Measurements from ENCODE around the gene MICB.

- TF ChIP-seq CTCF (optimal IDR thresholded peaks at IDR 0.05 in 1 of 3, IDR thresholded peaks at IDR 0.05 in 1 of 3, conservative IDR thresholded peaks at IDR 0.05 in 1 of 3; ENCODE audit: extremely low read depth in 1 of 3, insufficient read depth in 2 of 3, low read length in 3 of 3) = no peak
- TF ChIP-seq EZH2 (IDR thresholded peaks at IDR 0.05; ENCODE audit: low read length) = no peak
These were observed 18.6 kb upstream of the MICB start for GRCh38 chr6:31479151-31479932.

Data from keratinocyte (primary cell).